BJ (cell line): ENCODE data around the gene MDM2. TPM values are rescaled to one million over a fixed set of nuclear protein-coding genes. Genes with fewer than 3 reads are reported as not detected.
"Not testable (repeated sequence)": the region's sequence is repeated elsewhere in the genome, so short reads cannot be mapped to it uniquely, and the experiment has no call there.

ENCODE experiments used
- CTCF ChIA-PET: fragments of 350-600 bp; formaldehyde crosslinking; extraction: SDS; loops from one replicate; lab custom pipeline; 2021; ENCODE audit warnings: antibody characterized with exemption, inconsistent platforms; lab: Yijun Ruan, JAX
- POLR2A ChIA-PET: fragments of 300-600 bp; sonication (Branson Sonifier 250); formaldehyde crosslinking; extraction: SDS; loops from one replicate; lab custom pipeline; 2021; ENCODE audit warnings: antibody characterized with exemption; lab: Charles Lee
- DNase-seq: peaks from one replicate; pipeline ENCODE4 v3.0.0-alpha.2; 2011; ENCODE audit warnings: low read depth
- H3K27me3 ChIP-seq: 2 replicates; pipeline ENCODE4 v1.6.0; 2011; ENCODE audit warnings: low read length; ENCODE audit not compliant: control insufficient read depth, insufficient read depth
- H3K36me3 ChIP-seq: 2 replicates; pipeline ENCODE4 v1.5.1; 2011; ENCODE audit warnings: low read length; ENCODE audit not compliant: control insufficient read depth, insufficient read depth
- H3K4me3 ChIP-seq: 2 replicates; pipeline ENCODE4 v1.5.1; 2011; ENCODE audit warnings: low read depth, mild to moderate bottlenecking, control low read depth, low read length
- polyA plus RNA-seq: library from polyadenylated mRNA; depleted of rRNA; stranded (reverse); fragments of >200 nt; gene quantifications from 2 replicates; pipeline ENCODE4 v1.2.3, GENCODE V29; 2011
- TF ChIP-seq, protein P1 (sequence below): IDR thresholded peaks from 2 replicates; pipeline ENCODE4 v1.5.1; 2011; ENCODE audit warnings: low read depth, mild to moderate bottlenecking, control low read depth, inconsistent platforms, low read length, moderate library complexity; ENCODE audit not compliant: insufficient read depth

MDM2 gene
- polyA plus RNA-seq, 1 experiment = 15.1 TPM

DNA sequence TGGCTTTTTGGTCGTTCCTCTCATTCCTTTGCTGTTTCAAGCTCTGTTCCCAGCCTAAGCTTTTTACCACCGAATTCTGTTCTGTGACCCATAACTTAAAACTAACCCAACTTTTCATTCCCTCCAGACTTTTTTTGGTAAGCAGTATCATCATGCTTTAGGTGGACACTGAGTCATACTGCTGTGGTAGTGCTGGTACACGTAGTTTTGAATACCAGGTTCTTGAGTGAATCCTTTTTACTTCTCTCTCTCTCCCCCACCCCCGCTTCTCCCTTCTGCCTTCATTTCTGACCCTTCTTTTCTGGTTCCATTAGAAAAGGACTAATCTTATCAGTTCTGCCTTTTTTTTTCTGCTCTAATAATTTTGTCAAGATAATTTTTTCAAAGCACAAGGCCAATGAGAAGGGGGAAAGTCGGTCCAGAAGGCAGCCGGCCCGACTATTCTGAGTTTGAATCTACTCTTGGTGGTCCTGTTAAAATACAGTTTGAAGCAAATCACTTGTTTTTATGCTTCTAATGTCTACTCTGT lies 2.3 kb upstream of the MDM2 start:
- Histone ChIP-seq H3K36me3 (no peaks in the 10 kb centered on the region; the same call in 1 of the 2 replicates), H3K4me3 (no peak overlapping the region), H3K27me3 (no peaks in the 10 kb centered on the region)
- TF ChIP-seq, protein P1, sequence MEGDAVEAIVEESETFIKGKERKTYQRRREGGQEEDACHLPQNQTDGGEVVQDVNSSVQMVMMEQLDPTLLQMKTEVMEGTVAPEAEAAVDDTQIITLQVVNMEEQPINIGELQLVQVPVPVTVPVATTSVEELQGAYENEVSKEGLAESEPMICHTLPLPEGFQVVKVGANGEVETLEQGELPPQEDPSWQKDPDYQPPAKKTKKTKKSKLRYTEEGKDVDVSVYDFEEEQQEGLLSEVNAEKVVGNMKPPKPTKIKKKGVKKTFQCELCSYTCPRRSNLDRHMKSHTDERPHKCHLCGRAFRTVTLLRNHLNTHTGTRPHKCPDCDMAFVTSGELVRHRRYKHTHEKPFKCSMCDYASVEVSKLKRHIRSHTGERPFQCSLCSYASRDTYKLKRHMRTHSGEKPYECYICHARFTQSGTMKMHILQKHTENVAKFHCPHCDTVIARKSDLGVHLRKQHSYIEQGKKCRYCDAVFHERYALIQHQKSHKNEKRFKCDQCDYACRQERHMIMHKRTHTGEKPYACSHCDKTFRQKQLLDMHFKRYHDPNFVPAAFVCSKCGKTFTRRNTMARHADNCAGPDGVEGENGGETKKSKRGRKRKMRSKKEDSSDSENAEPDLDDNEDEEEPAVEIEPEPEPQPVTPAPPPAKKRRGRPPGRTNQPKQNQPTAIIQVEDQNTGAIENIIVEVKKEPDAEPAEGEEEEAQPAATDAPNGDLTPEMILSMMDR = no peak
- POLR2A ChIA-PET = no interaction called here
- DNase-seq = no peak
- CTCF ChIA-PET = no interaction called here

DNA sequence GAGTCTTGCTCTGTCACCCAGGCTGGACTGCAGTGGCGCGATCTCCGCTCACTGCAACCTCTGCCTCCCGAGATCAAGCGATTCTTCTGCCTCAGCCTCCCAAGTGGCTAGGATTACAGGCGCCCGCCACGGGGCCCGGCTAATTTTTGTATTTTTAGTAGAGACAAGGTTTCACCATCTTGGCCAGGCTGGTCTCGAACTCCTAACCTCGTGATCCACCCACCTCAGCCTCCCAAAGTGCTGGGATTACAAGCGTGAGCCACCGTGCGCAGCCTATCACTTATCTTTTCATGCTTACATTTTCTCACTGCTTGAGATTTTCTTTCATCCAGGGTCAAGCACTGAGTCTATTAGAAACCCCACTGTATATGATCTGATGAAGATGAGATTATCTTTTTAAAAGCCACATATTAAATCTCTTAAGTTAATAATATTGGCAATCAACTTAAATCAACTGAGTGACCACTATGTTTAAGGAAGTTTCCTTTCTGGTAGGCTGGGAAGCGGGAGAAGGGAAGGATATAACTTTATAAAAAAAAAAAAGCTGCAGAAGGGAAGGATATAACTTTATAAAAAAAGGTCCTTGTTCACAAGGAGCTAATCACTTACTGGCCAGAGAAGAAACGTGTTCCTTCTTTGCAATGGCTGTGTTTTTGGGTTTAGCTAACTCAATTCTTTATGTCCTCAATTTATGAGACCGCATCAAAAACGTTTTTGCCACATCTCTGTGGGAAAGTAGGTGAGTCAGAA lies 1.3 kb upstream of the MDM2 start:
- CTCF ChIA-PET = interaction anchor here (1.7 to 1.8 kb wide), 2 partner anchors 10 to 15 kb away, joined by 6 to 16 read pairs; no protein-coding TSS in a partner anchor
- no peaks in the 10 kb centered on the region; the same call in 1 of the 2 replicates for H3K36me3 ChIP-seq
- H3K27me3 ChIP-seq = no peaks in the 10 kb centered on the region
- no peak for DNase-seq
- TF ChIP-seq, protein P1 = no peak
- no peak overlapping the region for H3K4me3 ChIP-seq
- POLR2A ChIA-PET = interaction anchor here (0.7 kb wide), 1 partner anchor 150 kb away, joined by 4 read pairs; no protein-coding TSS in a partner anchor

DNA sequence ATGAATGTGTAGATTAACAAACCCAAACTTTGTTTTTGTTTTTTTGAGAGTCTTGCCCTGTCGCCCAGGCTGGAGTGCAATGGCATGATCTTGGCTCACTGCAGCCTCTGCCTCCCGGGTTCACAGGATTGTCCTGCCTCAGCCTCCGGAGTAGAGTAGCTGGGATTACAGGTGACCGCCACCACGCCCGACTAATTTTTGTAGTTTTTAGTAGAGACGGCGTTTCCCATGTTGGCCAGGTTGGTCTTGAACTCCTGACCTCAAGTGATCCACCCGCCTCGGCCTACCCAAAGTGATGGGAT lies 752 bp upstream of the MDM2 start:
- ChIA-PET POLR2A (interaction anchor here (0.7 kb wide), 1 partner anchor 150 kb away, joined by 4 read pairs; no protein-coding TSS in a partner anchor), CTCF (interaction anchor here (0.7 to 1.8 kb wide), 5 partner anchors 11 to 448 kb away, joined by 3 to 16 read pairs (median 4); no protein-coding TSS in a partner anchor)
- H3K27me3 ChIP-seq = not testable (repeated sequence)

DNA sequence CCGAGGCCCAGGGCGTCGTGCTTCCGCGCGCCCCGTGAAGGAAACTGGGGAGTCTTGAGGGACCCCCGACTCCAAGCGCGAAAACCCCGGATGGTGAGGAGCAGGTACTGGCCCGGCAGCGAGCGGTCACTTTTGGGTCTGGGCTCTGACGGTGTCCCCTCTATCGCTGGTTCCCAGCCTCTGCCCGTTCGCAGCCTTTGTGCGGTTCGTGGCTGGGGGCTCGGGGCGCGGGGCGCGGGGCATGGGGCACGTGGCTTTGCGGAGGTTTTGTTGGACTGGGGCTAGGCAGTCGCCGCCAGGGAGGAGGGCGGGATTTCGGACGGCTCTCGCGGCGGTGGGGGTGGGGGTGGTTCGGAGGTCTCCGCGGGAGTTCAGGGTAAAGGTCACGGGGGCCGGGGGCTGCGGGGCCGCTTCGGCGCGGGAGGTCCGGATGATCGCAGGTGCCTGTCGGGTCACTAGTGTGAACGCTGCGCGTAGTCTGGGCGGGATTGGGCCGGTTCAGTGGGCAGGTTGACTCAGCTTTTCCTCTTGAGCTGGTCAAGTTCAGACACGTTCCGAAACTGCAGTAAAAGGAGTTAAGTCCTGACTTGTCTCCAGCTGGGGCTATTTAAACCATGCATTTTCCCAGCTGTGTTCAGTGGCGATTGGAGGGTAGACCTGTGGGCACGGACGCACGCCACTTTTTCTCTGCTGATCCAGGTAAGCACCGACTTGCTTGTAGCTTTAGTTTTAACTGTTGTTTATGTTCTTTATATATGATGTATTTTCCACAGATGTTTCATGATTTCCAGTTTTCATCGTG lies 612 bp downstream of the MDM2 start:
- CTCF ChIA-PET = interaction anchor here (0.6 to 1.8 kb wide), 8 partner anchors 9 to 459 kb away, joined by 3 to 16 read pairs (median 4); no protein-coding TSS in a partner anchor

More for the DNA sequence above, 752 bp upstream of the MDM2 start:
- not testable (repeated sequence) for H3K36me3 ChIP-seq, DNase-seq
- peak overlapping the region; percentile 100 for H3K4me3 ChIP-seq

More for the DNA sequence above, 612 bp downstream of the MDM2 start:
- Histone ChIP-seq H3K36me3 (peaks cover 5% of the 10 kb centered on the region; the same call in 1 of the 2 replicates), H3K27me3 (no peaks in the 10 kb centered on the region), H3K4me3 (peak overlapping the region; percentile 100)
- TF ChIP-seq, protein P1 = no peak
- POLR2A ChIA-PET = interaction anchor here (0.6 to 1.1 kb wide), 3 partner anchors 22 to 63 kb away, joined by 4 to 7 read pairs (median 5); partner anchors contain the start of gene SLC35E3
- peak; percentile 71 for DNase-seq
